Measurements from ENCODE around the gene AGPAT1.
"Not testable (repeated sequence)": the region's sequence is repeated elsewhere in the genome, so short reads cannot be mapped to it uniquely, and the experiment has no call there.

GRCh38 chr6:32187725-32188380, 12.0 kb upstream of the AGPAT1 start:
- TF ChIP-seq RCOR1 (IDR thresholded peaks at IDR 0.05; ENCODE audit: low read length); EP300 (IDR thresholded peaks at IDR 0.05; ENCODE audit: borderline replicate concordance in 1 of 2, low read depth in 1 of 2, low read length in 1 of 2); POLR2AphosphoS5 (IDR thresholded peaks at IDR 0.05; ENCODE audit: low read depth, low read length); EZH2phosphoT487 (IDR thresholded peaks at IDR 0.05; ENCODE audit: borderline replicate concordance, low read depth); NFIC (IDR thresholded peaks at IDR 0.05; ENCODE audit: borderline replicate concordance): not testable (repeated sequence)
- TF ChIP-seq, protein P1, sequence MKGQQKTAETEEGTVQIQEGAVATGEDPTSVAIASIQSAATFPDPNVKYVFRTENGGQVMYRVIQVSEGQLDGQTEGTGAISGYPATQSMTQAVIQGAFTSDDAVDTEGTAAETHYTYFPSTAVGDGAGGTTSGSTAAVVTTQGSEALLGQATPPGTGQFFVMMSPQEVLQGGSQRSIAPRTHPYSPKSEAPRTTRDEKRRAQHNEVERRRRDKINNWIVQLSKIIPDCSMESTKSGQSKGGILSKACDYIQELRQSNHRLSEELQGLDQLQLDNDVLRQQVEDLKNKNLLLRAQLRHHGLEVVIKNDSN (IDR thresholded peaks at IDR 0.05; ENCODE audit: borderline replicate concordance, low read depth): not testable (repeated sequence)

All from SK-N-SH (cell line).